CD1c-positive myeloid dendritic cell (primary cell): ENCODE results near the gene TLE3.

ENCODE experiments used
- DNase-seq: peaks from one replicate; pipeline ENCODE4 v3.0.0-alpha.2; 2016; ENCODE audit errors: extremely low spot score

TLE3 gene

GRCh38 chr15:70031261-70031660 lies 66.5 kb downstream of the TLE3 start:
- no peak for DNase-seq

- no peak for DNase-seq
Measured at GRCh38 chr15:70030851-70031250, 66.9 kb downstream of the TLE3 start.

- no peak for DNase-seq
Measured at GRCh38 chr15:70029297-70029701, 68.4 kb downstream of the TLE3 start.

GRCh38 chr15:70027518-70027917 lies 70.2 kb downstream of the TLE3 start:
- no peak for DNase-seq

- DNase-seq: no peak
Measured at GRCh38 chr15:70026991-70027390, 70.7 kb downstream of the TLE3 start.

GRCh38 chr15:70025413-70026296 lies 72.1 kb downstream of the TLE3 start:
- peak; percentile 23 for DNase-seq

GRCh38 chr15:70024521-70024920 lies 73.2 kb downstream of the TLE3 start:
- DNase-seq: no peak

- no peak for DNase-seq
Measured at GRCh38 chr15:70023769-70024491, 73.8 kb downstream of the TLE3 start.

GRCh38 chr15:70023064-70023768 lies 74.5 kb downstream of the TLE3 start:
- DNase-seq: peak; percentile 66

GRCh38 chr15:70020229-70020628 lies 77.5 kb downstream of the TLE3 start:
- DNase-seq: no peak

GRCh38 chr15:70018646-70019600 lies 78.8 kb downstream of the TLE3 start:
- no peak for DNase-seq

GRCh38 chr15:70017801-70018200 lies 79.9 kb downstream of the TLE3 start:
- DNase-seq: no peak

- no peak for DNase-seq
Measured at GRCh38 chr15:70017025-70017424, 80.7 kb downstream of the TLE3 start.

GRCh38 chr15:70016511-70016994 lies 81.2 kb downstream of the TLE3 start:
- DNase-seq: no peak

GRCh38 chr15:70014860-70015490 lies 82.7 kb downstream of the TLE3 start:
- DNase-seq: no peak

- DNase-seq: no peak
Measured at GRCh38 chr15:70014331-70014730, 83.4 kb downstream of the TLE3 start.

GRCh38 chr15:70013656-70014313 lies 83.9 kb downstream of the TLE3 start:
- DNase-seq: no peak

- no peak for DNase-seq
Measured at GRCh38 chr15:70012895-70013294, 84.8 kb downstream of the TLE3 start.

GRCh38 chr15:70008697-70009290 lies 88.9 kb downstream of the TLE3 start:
- DNase-seq: no peak
